Muscle layer of duodenum (tissue), 2 donors: ENCODE data around the gene BARHL1.

Experiments used
- H3K27ac ChIP-seq: one replicate; pipeline ENCODE4 v1.7.0; 2013; ENCODE audit warnings: mild to moderate bottlenecking, low read length
- H3K27me3 ChIP-seq: one replicate; pipeline ENCODE4 v1.7.0; 2013; ENCODE audit warnings: low read depth, mild to moderate bottlenecking, control low read depth, low read length
- H3K36me3 ChIP-seq, 2 donors: one replicate each; pipeline ENCODE4 v1.7.0; 2013; ENCODE audit warnings: low read length in 2 of 2, control low read depth in 1 of 2, mild to moderate bottlenecking in 1 of 2; ENCODE audit not compliant: insufficient read depth in 2 of 2, control insufficient read depth in 1 of 2
- H3K4me1 ChIP-seq, 2 donors: one replicate each; pipeline ENCODE4 v1.7.0; 2013; ENCODE audit warnings: low read length in 2 of 2, mild to moderate bottlenecking in 2 of 2, control low read depth in 1 of 2, moderate library complexity in 1 of 2; ENCODE audit not compliant: insufficient read depth in 2 of 2, control insufficient read depth in 1 of 2
- H3K4me3 ChIP-seq, 2 donors: one replicate each; pipeline ENCODE4 v1.7.0; 2013; ENCODE audit warnings: low read length in 2 of 2, low read depth in 1 of 2, mild to moderate bottlenecking in 1 of 2
- H3K9me3 ChIP-seq, 2 donors: one replicate each; pipeline ENCODE4 v1.7.0; 2013; ENCODE audit warnings: low read length in 2 of 2, control low read depth in 1 of 2, mild to moderate bottlenecking in 1 of 2; ENCODE audit not compliant: control insufficient read depth in 1 of 2
- donor health status: healthy.

The BARHL1 gene

DNA sequence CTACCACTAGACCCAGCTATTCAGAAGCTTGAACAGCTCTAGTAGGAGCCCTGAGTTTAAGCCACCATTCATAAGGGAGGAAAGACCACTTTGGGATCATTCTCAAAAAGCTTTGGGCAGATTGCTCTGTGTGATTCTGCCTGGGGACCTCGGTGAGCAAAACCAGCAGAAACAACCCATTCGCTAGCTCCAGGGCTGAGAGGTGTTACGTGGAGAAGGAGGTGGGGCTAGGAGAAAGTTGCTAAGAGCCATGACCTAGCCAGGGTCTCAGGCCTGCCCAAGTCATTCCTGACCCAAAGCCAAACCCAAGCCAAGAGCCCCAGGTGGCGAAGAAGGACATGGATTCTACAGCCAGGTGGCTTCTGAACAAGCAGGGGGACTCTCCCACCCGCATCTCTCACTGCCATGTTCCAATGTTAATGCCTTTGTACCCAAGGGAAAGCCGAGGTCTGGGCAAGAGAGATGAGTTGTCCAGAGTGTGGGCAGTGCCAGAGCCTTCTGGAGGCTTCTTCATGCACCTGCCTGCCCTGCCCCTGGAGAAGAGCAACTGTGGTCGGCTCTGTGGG, 4.0 kb upstream of the BARHL1 start:
- H3K4me1 ChIP-seq = peaks cover 0 to 16% of the 10 kb centered on the region in 2 donors
- H3K4me3 ChIP-seq = no peak overlapping the region
- no peaks in the 10 kb centered on the region for H3K9me3 ChIP-seq
- no peaks in the 10 kb centered on the region for H3K36me3 ChIP-seq
- H3K27me3 ChIP-seq = peaks cover 55% of the 10 kb centered on the region
- no peak overlapping the region for H3K27ac ChIP-seq

DNA sequence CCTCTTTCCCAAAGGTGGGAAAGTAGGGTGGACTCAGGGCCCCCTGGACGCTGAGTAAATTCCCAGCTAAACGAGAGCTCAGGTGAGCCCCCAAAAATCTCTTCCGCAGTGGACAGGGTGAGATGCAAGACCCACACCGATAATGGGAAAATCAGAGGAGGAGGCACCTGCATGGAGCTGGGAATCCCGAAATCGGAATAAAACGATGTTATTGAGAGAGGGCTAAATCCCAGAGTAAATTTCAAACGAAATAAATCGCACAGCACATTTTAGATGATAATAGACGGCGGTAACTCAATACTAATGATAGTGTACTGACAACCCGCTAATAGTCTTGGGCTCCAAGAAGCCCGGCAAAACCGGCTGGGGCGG, 3.0 kb upstream of the BARHL1 start:
- H3K27me3 ChIP-seq = peaks cover 59% of the 10 kb centered on the region
- H3K27ac ChIP-seq = no peak overlapping the region
- no peaks in the 10 kb centered on the region for H3K9me3 ChIP-seq
- H3K4me3 ChIP-seq = no peak overlapping the region
- H3K36me3 ChIP-seq = no peaks in the 10 kb centered on the region
- peaks cover 0 to 16% of the 10 kb centered on the region in 2 donors for H3K4me1 ChIP-seq

DNA sequence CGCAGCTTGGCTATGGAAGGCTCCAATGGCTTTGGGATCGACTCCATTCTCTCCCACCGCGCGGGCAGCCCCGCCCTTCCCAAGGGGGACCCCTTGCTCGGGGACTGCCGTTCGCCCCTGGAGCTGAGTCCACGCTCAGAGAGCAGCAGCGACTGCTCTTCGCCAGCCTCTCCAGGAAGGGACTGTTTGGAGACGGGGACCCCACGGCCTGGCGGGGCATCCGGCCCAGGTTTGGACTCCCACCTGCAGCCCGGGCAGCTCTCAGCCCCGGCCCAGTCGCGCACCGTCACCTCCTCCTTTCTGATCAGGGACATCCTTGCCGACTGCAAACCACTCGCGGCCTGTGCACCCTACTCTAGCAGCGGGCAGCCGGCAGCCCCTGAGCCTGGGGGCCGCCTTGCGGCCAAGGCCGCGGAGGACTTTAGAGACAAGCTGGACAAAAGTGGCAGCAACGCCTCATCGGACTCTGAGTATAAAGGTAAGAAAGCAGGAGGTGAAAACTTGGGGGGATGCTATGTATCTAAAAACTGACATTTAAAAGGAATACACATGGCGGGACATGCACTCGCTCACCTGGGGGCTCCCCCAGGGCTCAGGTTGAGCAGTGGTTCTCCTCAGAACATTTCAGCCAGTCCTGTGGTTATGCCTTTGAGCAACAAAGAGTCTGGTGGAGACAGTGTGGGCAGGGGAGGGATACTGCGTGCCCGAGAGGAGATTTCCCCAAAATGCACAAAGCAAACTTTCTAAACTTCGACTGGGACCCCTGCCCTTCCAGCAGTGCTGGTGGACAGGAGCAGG, 579 bp downstream of the BARHL1 start:
- Histone ChIP-seq H3K27ac (no peak overlapping the region), H3K4me3 (no peak overlapping the region), H3K27me3 (peaks cover 85% of the 10 kb centered on the region), H3K36me3 (no peaks in the 10 kb centered on the region), H3K4me1 (peaks cover 0 to 22% of the 10 kb centered on the region in 2 donors), H3K9me3 (no peaks in the 10 kb centered on the region)

DNA sequence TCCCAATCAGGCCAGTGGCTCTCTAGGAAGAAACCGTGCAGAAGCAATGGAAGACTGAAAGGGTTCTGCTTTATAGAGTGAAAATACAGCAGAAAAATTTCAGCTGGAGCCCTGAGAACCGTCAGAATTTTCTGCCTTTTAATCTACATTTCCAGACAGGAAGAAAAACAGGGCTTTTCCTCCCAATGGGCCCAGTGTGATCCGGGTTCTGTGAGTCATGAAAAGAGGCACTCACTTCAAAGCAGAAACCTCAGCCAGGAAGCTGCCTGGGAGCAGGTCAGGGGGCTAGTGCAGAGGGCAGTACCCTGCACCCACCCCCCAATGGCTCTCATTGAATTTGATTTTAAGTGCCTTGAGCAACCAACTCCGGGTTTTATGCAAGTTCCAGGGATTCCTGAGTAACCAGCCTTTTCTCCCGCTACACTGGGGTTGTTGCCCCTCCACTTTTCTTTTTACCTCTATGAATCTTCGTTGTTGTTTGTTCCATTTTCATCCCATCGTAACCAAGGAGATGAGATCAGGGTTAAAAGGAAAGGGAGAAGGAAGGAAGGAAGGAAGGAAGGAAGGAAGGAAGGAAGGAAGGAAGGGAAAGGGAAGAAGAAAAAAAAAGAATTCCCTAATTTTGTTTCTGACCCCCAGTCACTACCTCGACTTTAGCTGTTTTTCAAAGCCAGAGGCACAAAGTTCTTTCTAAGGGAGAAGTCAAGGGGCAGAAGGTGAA, 1.3 kb downstream of the BARHL1 start:
- H3K27ac ChIP-seq = no peak overlapping the region
- peaks cover 86% of the 10 kb centered on the region for H3K27me3 ChIP-seq
- peaks cover 0 to 22% of the 10 kb centered on the region in 2 donors for H3K4me1 ChIP-seq
- no peaks in the 10 kb centered on the region for H3K9me3 ChIP-seq
- H3K4me3 ChIP-seq = no peak overlapping the region
- H3K36me3 ChIP-seq = no peaks in the 10 kb centered on the region

DNA sequence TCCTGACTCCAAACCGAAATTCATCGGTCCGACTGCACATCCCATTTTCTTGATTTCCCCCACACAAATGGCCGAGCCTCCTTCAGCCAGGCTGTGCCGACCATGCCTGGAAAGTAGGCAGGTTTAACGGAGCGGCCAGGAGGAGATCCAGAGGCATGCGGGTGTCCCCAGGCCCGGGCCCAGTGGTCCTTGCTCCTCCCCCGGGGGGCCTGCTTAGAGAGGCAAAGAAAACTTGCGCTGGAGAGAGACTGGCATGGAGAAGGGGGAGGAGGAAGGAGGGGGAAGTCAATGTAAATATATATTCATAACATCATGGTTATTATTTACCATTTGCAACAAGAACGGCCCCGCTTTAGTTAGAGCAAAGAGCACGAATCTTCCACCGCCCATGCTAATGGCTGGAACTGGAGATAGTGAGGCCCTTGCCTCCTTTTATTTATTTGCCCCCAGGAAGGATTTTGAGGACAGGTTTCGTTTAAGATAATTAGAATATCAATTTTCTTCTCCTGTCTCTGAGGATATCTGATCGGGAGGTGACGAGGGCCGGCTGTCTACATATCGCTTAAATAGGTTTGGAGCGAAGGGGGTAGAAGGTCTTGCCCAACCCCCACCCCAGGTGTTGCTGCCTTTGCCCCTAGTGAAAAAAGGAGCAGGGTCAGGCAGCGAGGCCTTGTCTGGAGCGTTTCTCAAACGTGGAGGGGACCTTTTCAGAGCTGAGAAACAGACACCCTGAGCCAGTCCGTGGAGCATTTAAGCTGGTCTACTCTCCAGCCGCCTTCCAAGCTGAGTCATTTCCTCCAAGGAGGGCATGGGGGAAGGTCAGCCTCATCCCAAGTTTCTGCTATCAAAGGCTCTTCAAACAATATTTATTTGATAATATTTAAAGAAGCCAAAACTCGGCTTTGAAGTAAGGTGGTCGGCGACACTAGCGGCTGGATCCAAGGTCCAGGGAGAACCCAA, 2.5 kb downstream of the BARHL1 start:
- no peak overlapping the region for H3K4me3 ChIP-seq
- peaks cover 0 to 26% of the 10 kb centered on the region in 2 donors for H3K4me1 ChIP-seq
- H3K27me3 ChIP-seq = peaks cover 88% of the 10 kb centered on the region
- H3K36me3 ChIP-seq = no peaks in the 10 kb centered on the region
- no peaks in the 10 kb centered on the region for H3K9me3 ChIP-seq
- H3K27ac ChIP-seq = no peak overlapping the region

DNA sequence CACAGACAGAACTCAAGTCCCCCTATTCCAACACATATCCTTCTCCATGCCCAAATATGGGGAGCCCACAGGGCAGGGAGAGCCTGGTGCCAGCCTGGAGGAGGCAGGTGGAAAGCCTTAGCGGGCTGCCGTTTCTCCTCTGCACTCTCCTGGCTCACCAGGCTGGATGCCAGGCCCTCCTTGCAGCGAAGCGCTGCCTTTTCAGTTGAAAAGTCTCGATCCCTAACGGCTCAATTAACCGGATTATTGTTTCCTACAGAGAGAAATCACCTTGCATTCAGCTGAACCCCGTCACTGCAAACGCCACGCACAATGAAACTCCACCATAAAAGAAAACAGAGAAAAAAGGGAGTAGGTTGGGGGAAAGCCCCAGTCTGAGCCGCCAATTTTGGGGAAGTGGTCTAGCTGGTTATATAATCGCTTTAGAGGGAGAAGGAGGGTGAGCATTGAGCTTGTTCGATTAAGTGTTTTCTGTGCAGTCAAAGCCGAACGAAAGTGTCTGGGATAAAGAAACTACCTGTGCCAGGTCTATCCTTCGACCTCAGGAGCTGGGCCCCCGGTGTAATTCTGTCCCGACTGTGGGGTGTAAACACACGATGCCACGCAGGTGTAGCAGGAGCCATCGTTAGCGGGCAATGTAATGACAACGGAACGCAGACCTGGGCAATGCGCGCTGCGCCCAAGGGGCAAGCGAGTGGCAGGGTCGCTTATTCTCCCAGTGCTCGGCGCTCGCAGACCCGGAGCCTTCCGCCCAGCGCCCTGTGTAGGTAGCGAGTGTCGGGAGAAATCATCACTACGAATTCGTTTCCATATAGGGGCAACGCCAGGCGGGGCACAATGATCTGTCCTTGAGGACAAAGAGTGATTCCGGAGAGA, 3.8 kb downstream of the BARHL1 start:
- Histone ChIP-seq H3K27ac (no peak overlapping the region), H3K27me3 (peaks cover 78% of the 10 kb centered on the region), H3K9me3 (no peaks in the 10 kb centered on the region), H3K36me3 (no peaks in the 10 kb centered on the region), H3K4me3 (no peak overlapping the region), H3K4me1 (peaks cover 0 to 29% of the 10 kb centered on the region in 2 donors)

DNA sequence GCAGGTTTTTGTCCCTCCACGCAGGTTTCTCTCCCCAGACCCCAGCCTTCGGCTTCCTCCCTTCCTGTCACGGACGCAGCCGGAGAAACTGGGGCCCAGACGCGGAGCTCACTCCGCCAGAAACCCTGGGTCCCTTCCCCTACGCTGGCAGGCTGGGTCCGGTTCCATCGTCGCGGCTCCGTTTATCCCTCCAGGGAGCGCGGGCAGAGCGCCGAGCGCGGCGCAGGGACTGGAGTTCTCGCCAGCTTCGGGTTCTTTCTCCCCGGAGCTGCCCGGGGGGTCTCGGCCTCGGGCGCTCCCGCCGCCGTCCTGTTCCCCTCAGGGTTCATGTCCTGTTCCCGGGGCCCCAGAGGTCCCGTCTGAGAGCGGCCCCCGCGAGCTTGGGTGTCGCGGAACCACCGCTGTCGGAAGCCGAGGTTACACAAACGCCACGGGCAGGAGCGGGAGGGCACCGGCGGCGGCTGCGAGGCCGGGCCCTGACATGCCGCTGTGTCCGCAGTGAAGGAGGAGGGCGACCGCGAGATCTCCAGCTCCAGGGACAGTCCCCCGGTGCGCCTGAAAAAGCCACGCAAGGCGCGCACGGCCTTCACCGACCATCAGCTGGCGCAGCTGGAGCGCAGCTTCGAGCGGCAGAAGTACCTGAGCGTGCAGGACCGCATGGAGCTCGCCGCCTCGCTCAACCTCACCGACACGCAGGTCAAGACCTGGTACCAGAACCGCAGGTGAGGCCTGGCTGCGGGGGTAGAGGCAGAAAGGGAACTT, 4.6 kb downstream of the BARHL1 start:
- H3K36me3 ChIP-seq = no peaks in the 10 kb centered on the region
- H3K9me3 ChIP-seq = no peaks in the 10 kb centered on the region
- H3K4me3 ChIP-seq = no peak overlapping the region
- H3K4me1 ChIP-seq = peaks cover 0 to 23% of the 10 kb centered on the region in 2 donors
- H3K27me3 ChIP-seq = peaks cover 79% of the 10 kb centered on the region
- H3K27ac ChIP-seq = no peak overlapping the region

DNA sequence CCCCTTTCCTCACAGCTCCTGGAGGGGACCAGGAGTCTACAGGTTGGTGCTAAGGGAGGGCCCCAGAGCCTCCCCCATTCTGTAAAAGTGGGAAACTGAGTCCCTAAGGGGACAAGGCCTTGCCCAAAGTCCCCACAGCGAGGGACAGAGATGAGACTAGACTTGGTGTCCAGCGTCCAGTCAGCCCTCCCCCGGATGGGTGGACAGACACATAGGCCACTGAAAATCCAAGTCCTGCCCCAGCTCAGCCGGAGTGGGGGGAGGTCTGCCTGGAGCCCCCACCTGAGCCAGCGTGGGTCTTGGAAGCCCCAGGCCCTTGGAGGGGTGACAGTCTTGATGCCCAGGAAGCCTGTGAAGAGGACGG, 5.2 kb downstream of the BARHL1 start:
- Histone ChIP-seq H3K36me3 (no peaks in the 10 kb centered on the region), H3K4me3 (no peak overlapping the region), H3K9me3 (no peaks in the 10 kb centered on the region)

DNA sequence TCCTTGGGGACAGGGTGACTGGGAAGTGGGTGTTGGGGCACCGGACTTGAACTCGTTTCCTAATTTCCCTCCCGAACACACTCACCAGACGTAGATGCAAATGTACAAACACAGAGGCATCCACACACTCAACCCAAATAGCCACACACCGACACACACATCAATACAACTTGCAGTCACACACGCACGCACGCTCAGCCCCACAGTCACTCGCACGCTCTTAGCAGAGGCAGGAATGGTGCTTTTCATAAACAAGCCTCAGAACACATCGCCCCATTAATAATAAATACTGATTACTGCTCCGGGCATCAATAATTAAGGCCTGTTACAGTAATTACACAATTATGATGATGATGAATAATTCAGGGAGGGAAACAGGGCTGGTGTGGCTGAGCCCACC, 5.7 kb downstream of the BARHL1 start:
- no peaks in the 10 kb centered on the region for H3K9me3 ChIP-seq
- H3K27me3 ChIP-seq = peaks cover 75% of the 10 kb centered on the region
- H3K27ac ChIP-seq = no peak overlapping the region
- peaks cover 0 to 2% of the 10 kb centered on the region in 2 donors for H3K36me3 ChIP-seq
- no peak overlapping the region for H3K4me3 ChIP-seq
- peaks cover 0 to 17% of the 10 kb centered on the region in 2 donors for H3K4me1 ChIP-seq

More for the DNA sequence above, 5.2 kb downstream of the BARHL1 start:
- no peak overlapping the region for H3K27ac ChIP-seq
- H3K27me3 ChIP-seq = peaks cover 79% of the 10 kb centered on the region
- peaks cover 0 to 17% of the 10 kb centered on the region in 2 donors for H3K4me1 ChIP-seq
